ENCODE results near the gene RTN4. TPM values are rescaled to one million over a fixed set of nuclear protein-coding genes. Genes with fewer than 3 reads are reported as not detected.

The RTN4 gene
- total and polyA plus RNA-seq, 7 donors = 168 to 542 (median 289) TPM

- peak; percentile 36 to 59 (median 46) for ATAC-seq
- peak overlapping the region; percentile 93 for H3K27ac ChIP-seq
These were observed 103.9 kb downstream of the RTN4 start for GRCh38 chr2:54946220-54946805.

GRCh38 chr2:54945391-54946219, 104.6 kb downstream of the RTN4 start:
- no peak for TF ChIP-seq CTCF (IDR thresholded peaks at IDR 0.05)
- Histone ChIP-seq H3K36me3 (ENCODE audit: insufficient read depth in 1 of 2, low read depth in 1 of 2) (no peaks in the 10 kb centered on the region), H3K27me3 (ENCODE audit: insufficient read depth in 3 of 3, low read length in 2 of 3) (no peaks in the 10 kb centered on the region), H3K4me1 (peaks cover 23% of the 10 kb centered on the region), H3K4me3 (peak overlapping the region; percentile 29), H3K9me3 (no peaks in the 10 kb centered on the region), H3K27ac (peak overlapping the region; percentile 93)
- intact Hi-C loops (cut with DNase I) = loop anchor here in 1 of 2 donors (1.0 kb wide), 1 partner anchor 23 kb away; no protein-coding TSS in a partner anchor
- DNase-seq (peak; percentile 80 to 92), ATAC-seq (peak; percentile 92 to 97 (median 96))
- WGBS, 3 donors = 21 to 33% (median 23%) methylated on average over 8 of the region's 8 CpGs

More at GRCh38 chr2:54946220-54946805, 103.9 kb downstream of the RTN4 start:
- Histone ChIP-seq H3K36me3 (ENCODE audit: insufficient read depth in 1 of 2, low read depth in 1 of 2) (no peaks in the 10 kb centered on the region), H3K9me3 (no peaks in the 10 kb centered on the region), H3K4me1 (peaks cover 23% of the 10 kb centered on the region), H3K4me3 (peak overlapping the region; percentile 29), H3K27me3 (ENCODE audit: insufficient read depth in 3 of 3, low read length in 2 of 3) (no peaks in the 10 kb centered on the region)
- DNase-seq = peak in 1 of 2 donors; percentile 37
- 34 to 54% (median 38%) methylated on average over 9 of the region's 9 CpGs for WGBS, 3 donors
- intact Hi-C loops (cut with DNase I) = loop anchor here in 1 of 2 donors (1.0 kb wide), 1 partner anchor 22 kb away; no protein-coding TSS in a partner anchor
- TF ChIP-seq CTCF (IDR thresholded peaks at IDR 0.05) = no peak

GRCh38 chr2:54944724-54945326, 105.4 kb downstream of the RTN4 start:
- WGBS, 3 donors = 82 to 94% (median 86%) methylated on average over 1 of the region's 1 CpG
- no peak for DNase-seq
- ATAC-seq = no peak
- no peaks in the 10 kb centered on the region for H3K27me3 ChIP-seq (ENCODE audit: insufficient read depth in 3 of 3, low read length in 2 of 3)
- H3K36me3 ChIP-seq (ENCODE audit: insufficient read depth in 1 of 2, low read depth in 1 of 2) = no peaks in the 10 kb centered on the region
- H3K4me1 ChIP-seq = peaks cover 23% of the 10 kb centered on the region
- TF ChIP-seq CTCF (IDR thresholded peaks at IDR 0.05) = no peak
- H3K27ac ChIP-seq = peak overlapping the region; percentile 93
- intact Hi-C loops (cut with DNase I) = no loop called here
- H3K9me3 ChIP-seq = no peaks in the 10 kb centered on the region
- no peak overlapping the region for H3K4me3 ChIP-seq

GRCh38 chr2:54942373-54942772, 107.9 kb downstream of the RTN4 start:
- no peak for ATAC-seq

More at GRCh38 chr2:54942373-54942772, 107.9 kb downstream of the RTN4 start:
- Histone ChIP-seq H3K27ac (no peak overlapping the region), H3K27me3 (ENCODE audit: insufficient read depth in 3 of 3, low read length in 2 of 3) (no peaks in the 10 kb centered on the region), H3K4me3 (no peak overlapping the region), H3K4me1 (peaks cover 19% of the 10 kb centered on the region), H3K36me3 (ENCODE audit: insufficient read depth in 1 of 2, low read depth in 1 of 2) (no peaks in the 10 kb centered on the region), H3K9me3 (peaks cover 14% of the 10 kb centered on the region)
- WGBS, 3 donors = 81 to 93% (median 88%) methylated on average over 5 of the region's 5 CpGs
- no peak for TF ChIP-seq CTCF (IDR thresholded peaks at IDR 0.05)
- intact Hi-C loops (cut with DNase I) = no loop called here
- DNase-seq = no peak
